Superior temporal gyrus (tissue), 1 donor: Measurements from ENCODE around the gene PDE1C.
A peak's percentile ranks its signal among the peaks of the same experiment; 100 is the strongest.
"Not testable (repeated sequence)": the region's sequence is repeated elsewhere in the genome, so short reads cannot be mapped to it uniquely, and the experiment has no call there.

ENCODE experiments used
- DNase-seq: peaks from one replicate; pipeline ENCODE4 v3.0.0-alpha.2; 2016; ENCODE audit errors: extremely low spot score

The PDE1C gene

GRCh38 chr7:32043688-32044087 lies 26.5 kb downstream of the PDE1C start:
- DNase-seq: no peak

GRCh38 chr7:32042900-32043299 lies 27.3 kb downstream of the PDE1C start:
- DNase-seq: no peak

- DNase-seq: peak; percentile 73
Measured at GRCh38 chr7:32039000-32039756, 31.0 kb downstream of the PDE1C start.

GRCh38 chr7:32037650-32038198 lies 32.5 kb downstream of the PDE1C start:
- DNase-seq: no peak

- DNase-seq: no peak
Measured at GRCh38 chr7:32036557-32036956, 33.6 kb downstream of the PDE1C start.

GRCh38 chr7:32034052-32034451 lies 36.2 kb downstream of the PDE1C start:
- no peak for DNase-seq

GRCh38 chr7:32033006-32033405 lies 37.2 kb downstream of the PDE1C start:
- no peak for DNase-seq

GRCh38 chr7:32032211-32032610 lies 38.0 kb downstream of the PDE1C start:
- no peak for DNase-seq

- no peak for DNase-seq
Measured at GRCh38 chr7:32030904-32031692, 39.1 kb downstream of the PDE1C start.

GRCh38 chr7:32026083-32026425 lies 44.2 kb downstream of the PDE1C start:
- DNase-seq: no peak

- DNase-seq: no peak
Measured at GRCh38 chr7:32025381-32026082, 44.7 kb downstream of the PDE1C start.

- no peak for DNase-seq
Measured at GRCh38 chr7:32023376-32023775, 46.8 kb downstream of the PDE1C start.

- DNase-seq: no peak
Measured at GRCh38 chr7:32022966-32023365, 47.2 kb downstream of the PDE1C start.

GRCh38 chr7:32020551-32021159 lies 49.6 kb downstream of the PDE1C start:
- DNase-seq: no peak

- no peak for DNase-seq
Measured at GRCh38 chr7:32018845-32019578, 51.2 kb downstream of the PDE1C start.

GRCh38 chr7:32015133-32015532 lies 55.1 kb downstream of the PDE1C start:
- DNase-seq: no peak

GRCh38 chr7:32013471-32013870 lies 56.7 kb downstream of the PDE1C start:
- DNase-seq: not testable (repeated sequence)

GRCh38 chr7:32005577-32005976 lies 64.6 kb downstream of the PDE1C start:
- DNase-seq: no peak

GRCh38 chr7:32001948-32002347 lies 68.3 kb downstream of the PDE1C start:
- no peak for DNase-seq

- DNase-seq: no peak
Measured at GRCh38 chr7:31997423-31997822, 72.8 kb downstream of the PDE1C start.

GRCh38 chr7:31995134-31995533 lies 75.1 kb downstream of the PDE1C start:
- no peak for DNase-seq
